ENCODE measurements around the gene PTPRC.

The PTPRC gene

DNA sequence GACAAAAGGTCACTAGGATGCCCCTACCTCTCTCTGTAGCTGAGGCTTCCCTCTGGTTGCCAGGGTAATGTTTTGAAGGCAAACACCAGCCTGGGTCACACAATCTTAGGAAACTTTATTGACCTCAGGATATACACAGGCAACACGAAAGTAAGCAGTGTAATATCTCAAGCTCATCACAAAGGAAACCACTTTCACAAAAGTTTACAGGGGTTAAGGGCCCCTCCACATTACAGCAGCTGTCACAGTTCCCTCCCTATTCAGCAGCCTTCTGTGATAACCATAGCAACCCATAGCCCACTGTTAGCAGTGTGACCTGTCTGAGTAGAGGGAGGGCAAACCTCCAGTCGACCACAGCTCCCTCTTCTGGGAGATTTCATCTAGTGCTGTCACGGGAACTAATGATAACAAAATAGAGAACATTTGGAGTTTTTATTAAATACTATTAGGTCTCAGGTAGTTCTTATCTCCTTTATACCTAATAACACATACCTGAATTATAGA lies 149.8 kb downstream of the PTPRC start:
- peak; percentile 23; the same call in 1 of the 2 replicates for TF ChIP-seq RAD21 (IDR thresholded peaks at IDR 0.05; ENCODE audit: low read depth)
- TF ChIP-seq, protein P1, sequence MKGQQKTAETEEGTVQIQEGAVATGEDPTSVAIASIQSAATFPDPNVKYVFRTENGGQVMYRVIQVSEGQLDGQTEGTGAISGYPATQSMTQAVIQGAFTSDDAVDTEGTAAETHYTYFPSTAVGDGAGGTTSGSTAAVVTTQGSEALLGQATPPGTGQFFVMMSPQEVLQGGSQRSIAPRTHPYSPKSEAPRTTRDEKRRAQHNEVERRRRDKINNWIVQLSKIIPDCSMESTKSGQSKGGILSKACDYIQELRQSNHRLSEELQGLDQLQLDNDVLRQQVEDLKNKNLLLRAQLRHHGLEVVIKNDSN (IDR thresholded peaks at IDR 0.05) = no peak
- no peak for TF ChIP-seq ZBTB7A (IDR thresholded peaks at IDR 0.05; ENCODE audit: low read depth)
- TF ChIP-seq EGR1 (IDR thresholded peaks at IDR 0.05) = no peak

GRCh38 chr1:198793714-198794113 lies 154.9 kb downstream of the PTPRC start:
- TF ChIP-seq CREB1 (IDR thresholded peaks at IDR 0.05; ENCODE audit: low read depth) (no peak), TCF12 (IDR thresholded peaks at IDR 0.05; ENCODE audit: low read depth) (no peak), YY1 (IDR thresholded peaks at IDR 0.05; ENCODE audit: low read depth) (no peak), ZBTB7A (IDR thresholded peaks at IDR 0.05; ENCODE audit: low read depth) (no peak), MAX (IDR thresholded peaks at IDR 0.05) (no peak), REST (IDR thresholded peaks at IDR 0.05; ENCODE audit: low read depth) (no peak), EGR1 (IDR thresholded peaks at IDR 0.05) (no peak), TEAD4 (IDR thresholded peaks at IDR 0.05) (no peak), NFIC (IDR thresholded peaks at IDR 0.05) (no peak)
- TF ChIP-seq, protein P1 (IDR thresholded peaks at IDR 0.05) = no peak

DNA sequence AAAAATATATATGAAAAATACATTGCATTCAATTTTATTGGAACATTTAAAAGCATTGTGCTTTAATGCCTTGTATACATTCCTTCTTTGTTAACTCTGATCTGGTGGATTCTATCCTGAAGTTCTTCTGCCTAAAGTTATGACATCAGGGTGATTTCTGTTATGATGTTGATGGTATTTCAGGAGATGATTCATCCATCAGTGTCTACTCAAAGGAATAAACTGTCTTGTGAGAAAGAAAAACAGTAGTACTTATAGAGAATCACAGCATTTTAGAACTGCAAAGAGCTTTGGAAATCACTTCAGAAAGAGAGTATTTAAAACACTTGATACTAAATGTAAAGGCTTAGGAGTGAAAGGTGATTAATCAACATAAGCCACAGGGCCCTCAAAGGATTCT lies 155.7 kb downstream of the PTPRC start:
- TF ChIP-seq FOXM1 (IDR thresholded peaks at IDR 0.05; ENCODE audit: borderline replicate concordance, low read depth) (no peak), EGR1 (IDR thresholded peaks at IDR 0.05) (no peak), NFIC (IDR thresholded peaks at IDR 0.05) (no peak), ZBTB7A (IDR thresholded peaks at IDR 0.05; ENCODE audit: low read depth) (no peak), CREB1 (IDR thresholded peaks at IDR 0.05; ENCODE audit: low read depth) (no peak), TCF12 (IDR thresholded peaks at IDR 0.05; ENCODE audit: low read depth) (no peak), REST (IDR thresholded peaks at IDR 0.05; ENCODE audit: low read depth) (no peak), CEBPB (IDR thresholded peaks at IDR 0.05) (no peak), MAX (IDR thresholded peaks at IDR 0.05) (no peak), EP300 (IDR thresholded peaks at IDR 0.05; ENCODE audit: borderline replicate concordance) (no peak), TAF1 (IDR thresholded peaks at IDR 0.05; ENCODE audit: low read depth) (no peak), YY1 (IDR thresholded peaks at IDR 0.05; ENCODE audit: low read depth) (no peak), RAD21 (IDR thresholded peaks at IDR 0.05; ENCODE audit: low read depth) (no peak), TEAD4 (IDR thresholded peaks at IDR 0.05) (no peak)
- TF ChIP-seq, protein P1 (IDR thresholded peaks at IDR 0.05) = no peak

DNA sequence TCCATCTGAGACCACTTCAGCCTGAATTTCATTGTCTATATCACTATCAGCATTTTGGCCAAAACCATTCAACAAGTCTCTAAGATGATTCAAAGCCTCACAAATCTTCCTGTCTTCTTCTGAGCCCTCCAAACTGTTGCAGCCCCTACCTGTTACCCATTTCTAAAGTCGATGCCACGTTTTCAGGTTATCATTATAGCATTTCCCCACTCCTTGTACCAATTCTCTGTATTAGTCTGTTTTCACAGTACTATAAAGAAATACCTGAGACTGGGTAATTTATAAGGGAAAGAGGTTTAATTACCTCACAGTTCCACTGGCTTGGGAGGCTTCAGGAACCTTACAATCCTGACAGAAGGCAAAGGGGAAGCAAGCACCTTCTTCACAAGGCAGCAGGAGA lies 158.8 kb downstream of the PTPRC start:
- TF ChIP-seq YY1 (IDR thresholded peaks at IDR 0.05; ENCODE audit: low read depth) = no peak
- TF ChIP-seq NFIC (IDR thresholded peaks at IDR 0.05) = no peak
- TF ChIP-seq ZBTB7A (IDR thresholded peaks at IDR 0.05; ENCODE audit: low read depth) = no peak
- TF ChIP-seq, protein P1 (IDR thresholded peaks at IDR 0.05) = no peak
- no peak for TF ChIP-seq EGR1 (IDR thresholded peaks at IDR 0.05)
- TF ChIP-seq FOXM1 (IDR thresholded peaks at IDR 0.05; ENCODE audit: borderline replicate concordance, low read depth) = no peak
- TF ChIP-seq CEBPB (IDR thresholded peaks at IDR 0.05) = no peak

GRCh38 chr1:198798923-198799386 lies 160.1 kb downstream of the PTPRC start:
- peak; percentile 9; the same call in 1 of the 2 replicates for TF ChIP-seq RAD21 (IDR thresholded peaks at IDR 0.05; ENCODE audit: low read depth)
- TF ChIP-seq CEBPB (IDR thresholded peaks at IDR 0.05) = no peak
- no peak for TF ChIP-seq EGR1 (IDR thresholded peaks at IDR 0.05)

Measured in Ishikawa (cell line).